Muscle layer of colon (tissue), 2 donors: ENCODE measurements around the gene SYT15.
A peak's percentile ranks its signal among the peaks of the same experiment; 100 is the strongest.

Experiments
- H3K27ac ChIP-seq: one replicate; pipeline ENCODE4 v1.7.0; 2013; ENCODE audit warnings: low read depth, mild to moderate bottlenecking, low read length, moderate library complexity
- H3K27me3 ChIP-seq, 2 donors: one replicate each; pipeline ENCODE4 v1.7.0; 2013; ENCODE audit warnings: low read length in 2 of 2, mild to moderate bottlenecking in 2 of 2; ENCODE audit not compliant: insufficient read depth in 2 of 2, control insufficient read depth in 1 of 2
- H3K36me3 ChIP-seq: one replicate; pipeline ENCODE4 v1.7.0; 2013; ENCODE audit warnings: mild to moderate bottlenecking, low read length; ENCODE audit not compliant: insufficient read depth
- H3K4me1 ChIP-seq: one replicate; pipeline ENCODE4 v1.7.0; 2013; ENCODE audit warnings: mild to moderate bottlenecking, low read length; ENCODE audit not compliant: insufficient read depth
- H3K4me3 ChIP-seq, 2 donors: one replicate each; pipeline ENCODE4 v1.7.0; 2013; ENCODE audit warnings: low read length in 2 of 2, low read depth in 1 of 2, mild to moderate bottlenecking in 1 of 2, moderate library complexity in 1 of 2
- H3K9ac ChIP-seq: one replicate; pipeline ENCODE4 v1.7.0; 2013; ENCODE audit warnings: low read length
- H3K9me3 ChIP-seq: one replicate; pipeline ENCODE4 v1.7.0; 2013; ENCODE audit warnings: mild to moderate bottlenecking, low read length
- donor health status: abdominal sarcoma.
- donor health status: Adenocarcinoma of cecum.

Gene SYT15

GRCh38 chr10:46553238-46554049, 25.5 kb upstream of the SYT15 start:
- no peaks in the 10 kb centered on the region for H3K36me3 ChIP-seq
- H3K27me3 ChIP-seq = peaks cover 28 to 43% of the 10 kb centered on the region in 2 donors
- H3K9me3 ChIP-seq = no peaks in the 10 kb centered on the region
- no peak overlapping the region for H3K4me3 ChIP-seq
- no peak overlapping the region for H3K27ac ChIP-seq
- H3K9ac ChIP-seq = no peak overlapping the region
- H3K4me1 ChIP-seq = no peaks in the 10 kb centered on the region

GRCh38 chr10:46554166-46554781, 24.7 kb upstream of the SYT15 start:
- no peak overlapping the region for H3K4me3 ChIP-seq
- H3K27me3 ChIP-seq = peaks cover 33 to 45% of the 10 kb centered on the region in 2 donors
- H3K4me1 ChIP-seq = no peaks in the 10 kb centered on the region
- H3K36me3 ChIP-seq = no peaks in the 10 kb centered on the region
- no peak overlapping the region for H3K27ac ChIP-seq
- H3K9me3 ChIP-seq = no peaks in the 10 kb centered on the region
- H3K9ac ChIP-seq = no peak overlapping the region

GRCh38 chr10:46555366-46555712, 23.6 kb upstream of the SYT15 start:
- no peaks in the 10 kb centered on the region for H3K9me3 ChIP-seq
- H3K9ac ChIP-seq = no peak overlapping the region
- H3K36me3 ChIP-seq = no peaks in the 10 kb centered on the region
- no peak overlapping the region for H3K27ac ChIP-seq
- peaks cover 33 to 48% of the 10 kb centered on the region in 2 donors for H3K27me3 ChIP-seq
- H3K4me1 ChIP-seq = no peaks in the 10 kb centered on the region
- H3K4me3 ChIP-seq = no peak overlapping the region

- Histone ChIP-seq H3K9me3 (no peaks in the 10 kb centered on the region), H3K9ac (no peak overlapping the region), H3K27ac (no peak overlapping the region), H3K4me3 (peak overlapping the region; percentile 28 to 41), H3K4me1 (no peaks in the 10 kb centered on the region), H3K27me3 (peaks cover 33 to 48% of the 10 kb centered on the region in 2 donors), H3K36me3 (no peaks in the 10 kb centered on the region)
Measured at GRCh38 chr10:46555713-46556514, 23.0 kb upstream of the SYT15 start.

GRCh38 chr10:46556515-46557318, 22.2 kb upstream of the SYT15 start, which contains the start of gene GPRIN2:
Gene GPRIN2 (minus strand): TSS chr10:46556658. CDS start chr10:46550736, 5,922 bp downstream.
- Histone ChIP-seq H3K9me3 (no peaks in the 10 kb centered on the region), H3K9ac (no peak within 1 kb of the TSS), H3K36me3 (no peaks in the 10 kb centered on the region), H3K27me3 (peaks cover 33 to 48% of the 10 kb centered on the region in 2 donors), H3K4me3 (peak within 1 kb of the TSS; percentile 28 to 41), H3K27ac (no peak within 1 kb of the TSS), H3K4me1 (no peaks in the 10 kb centered on the region)

- Histone ChIP-seq H3K4me3 (no peak overlapping the region), H3K4me1 (no peaks in the 10 kb centered on the region)
Measured at GRCh38 chr10:46557319-46558121, 21.4 kb upstream of the SYT15 start.

GRCh38 chr10:46558122-46558391, 20.9 kb upstream of the SYT15 start:
- Histone ChIP-seq H3K4me3 (no peak overlapping the region), H3K4me1 (no peaks in the 10 kb centered on the region), H3K27ac (no peak overlapping the region), H3K9me3 (no peaks in the 10 kb centered on the region), H3K9ac (no peak overlapping the region), H3K36me3 (no peaks in the 10 kb centered on the region), H3K27me3 (peaks cover 33 to 48% of the 10 kb centered on the region in 2 donors)

More at GRCh38 chr10:46557319-46558121, 21.4 kb upstream of the SYT15 start:
- H3K9me3 ChIP-seq = no peaks in the 10 kb centered on the region
- H3K27ac ChIP-seq = no peak overlapping the region
- H3K27me3 ChIP-seq = peaks cover 33 to 48% of the 10 kb centered on the region in 2 donors
- H3K9ac ChIP-seq = no peak overlapping the region
- no peaks in the 10 kb centered on the region for H3K36me3 ChIP-seq

GRCh38 chr10:46558392-46559185, 20.3 kb upstream of the SYT15 start:
- Histone ChIP-seq H3K27ac (no peak overlapping the region), H3K27me3 (peaks cover 33 to 48% of the 10 kb centered on the region in 2 donors), H3K9me3 (no peaks in the 10 kb centered on the region), H3K36me3 (no peaks in the 10 kb centered on the region), H3K9ac (no peak overlapping the region), H3K4me1 (no peaks in the 10 kb centered on the region), H3K4me3 (no peak overlapping the region)

- Histone ChIP-seq H3K27me3 (peaks cover 30 to 45% of the 10 kb centered on the region in 2 donors), H3K9me3 (no peaks in the 10 kb centered on the region), H3K36me3 (no peaks in the 10 kb centered on the region), H3K9ac (no peak overlapping the region), H3K4me1 (no peaks in the 10 kb centered on the region), H3K4me3 (no peak overlapping the region), H3K27ac (no peak overlapping the region)
Measured at GRCh38 chr10:46559231-46559671, 19.7 kb upstream of the SYT15 start.

GRCh38 chr10:46560381-46560780, 18.5 kb upstream of the SYT15 start:
- Histone ChIP-seq H3K36me3 (no peaks in the 10 kb centered on the region), H3K4me1 (no peaks in the 10 kb centered on the region), H3K27ac (no peak overlapping the region), H3K27me3 (peaks cover 24 to 34% of the 10 kb centered on the region in 2 donors), H3K4me3 (no peak overlapping the region), H3K9ac (no peak overlapping the region), H3K9me3 (no peaks in the 10 kb centered on the region)
